HG02970 (cell line): ENCODE measurements around the gene DNAH1.

Source experiments
- ATAC-seq: cut with Tn5 transposase; IDR thresholded peaks from one replicate; pipeline ENCODE4 v1.9.1; 2021; ENCODE audit warnings: mild to moderate bottlenecking, moderate library complexity, moderate number of reproducible peaks; ENCODE audit not compliant: unreplicated experiment, low FRiP score

DNAH1 gene

DNA sequence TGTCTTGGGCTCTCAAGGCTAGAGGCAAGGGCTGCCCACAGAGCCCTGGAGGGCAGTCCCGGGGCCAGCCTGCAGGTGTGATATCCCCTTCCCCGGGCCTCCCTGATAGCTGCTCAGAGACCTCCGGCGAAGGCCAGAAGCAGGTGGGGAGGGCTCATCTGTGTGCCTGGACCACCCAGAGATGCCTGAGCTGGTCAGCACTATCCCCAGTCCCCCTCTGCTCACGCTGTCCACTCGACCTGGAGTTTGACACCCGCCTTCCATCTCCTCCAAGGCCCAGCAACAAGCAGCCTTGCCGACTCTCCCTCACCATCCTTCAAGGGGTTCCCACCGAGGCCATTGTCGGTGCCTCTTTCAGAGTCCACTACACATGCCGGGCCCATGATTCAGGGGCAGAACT, 39.4 kb downstream of the DNAH1 start:
- no peak for ATAC-seq

DNA sequence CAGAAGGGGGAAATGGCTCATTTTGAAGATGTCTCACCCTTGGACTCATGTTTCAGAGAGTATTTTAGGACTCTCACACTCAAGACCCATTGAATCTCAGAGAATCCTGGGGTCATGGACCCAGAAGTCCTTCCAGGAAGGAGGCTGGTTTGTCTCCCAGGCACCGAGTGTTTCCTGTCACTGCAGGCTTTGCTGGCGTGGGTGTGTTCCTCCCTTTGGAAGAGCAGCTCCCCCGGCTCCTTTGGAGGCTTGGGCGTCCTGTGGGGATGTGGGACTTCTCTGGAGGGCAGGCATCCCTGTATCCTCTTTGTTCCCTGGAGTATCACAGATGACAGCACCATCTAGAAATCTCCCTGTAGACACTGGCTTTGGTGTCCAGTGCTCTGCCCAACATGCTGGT, 40.0 kb downstream of the DNAH1 start:
- ATAC-seq, result no peak

DNA sequence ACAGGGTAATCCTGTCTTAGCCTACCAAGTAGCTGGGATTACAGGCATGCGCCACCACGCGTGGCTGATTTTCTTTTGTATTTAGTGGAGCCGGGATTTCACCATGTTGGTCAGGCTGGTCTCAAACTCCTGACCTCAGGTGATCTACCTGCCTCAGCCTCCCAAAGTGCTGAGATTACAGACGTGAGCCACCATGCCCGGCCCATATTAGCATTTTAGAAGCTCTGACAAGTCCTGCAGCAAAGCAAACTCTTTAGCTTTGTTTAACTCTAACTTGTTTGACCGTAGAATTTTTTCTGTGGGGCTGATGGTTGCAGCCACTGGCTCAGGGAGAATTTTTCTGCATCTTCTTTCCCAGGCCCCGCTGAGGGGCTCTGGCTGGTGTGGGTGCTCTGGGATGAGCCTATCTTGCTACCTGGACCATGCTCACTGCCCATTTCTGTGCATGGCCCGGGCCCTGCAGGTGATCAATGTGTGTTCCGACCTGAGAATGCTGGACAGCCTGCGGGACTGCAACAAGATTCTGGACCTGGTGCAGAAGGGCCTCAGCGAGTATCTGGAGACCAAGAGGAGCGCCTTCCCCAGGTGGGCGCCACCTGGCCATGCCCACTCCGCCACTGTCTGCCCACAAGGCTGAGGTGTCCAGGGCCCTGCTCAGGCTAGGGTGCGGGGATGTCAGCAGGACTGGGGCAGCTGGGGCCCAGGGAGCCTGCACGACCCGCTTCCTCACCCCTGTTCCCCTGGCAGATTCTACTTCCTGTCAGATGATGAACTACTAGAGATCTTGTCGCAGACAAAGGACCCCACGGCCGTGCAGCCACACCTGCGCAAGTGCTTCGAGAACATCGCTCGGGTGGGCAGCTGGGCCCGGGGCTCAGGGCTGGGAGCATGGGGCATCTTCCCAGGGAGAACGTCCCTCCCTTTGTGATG, 41.3 kb downstream of the DNAH1 start:
- ATAC-seq, result no peak

DNA sequence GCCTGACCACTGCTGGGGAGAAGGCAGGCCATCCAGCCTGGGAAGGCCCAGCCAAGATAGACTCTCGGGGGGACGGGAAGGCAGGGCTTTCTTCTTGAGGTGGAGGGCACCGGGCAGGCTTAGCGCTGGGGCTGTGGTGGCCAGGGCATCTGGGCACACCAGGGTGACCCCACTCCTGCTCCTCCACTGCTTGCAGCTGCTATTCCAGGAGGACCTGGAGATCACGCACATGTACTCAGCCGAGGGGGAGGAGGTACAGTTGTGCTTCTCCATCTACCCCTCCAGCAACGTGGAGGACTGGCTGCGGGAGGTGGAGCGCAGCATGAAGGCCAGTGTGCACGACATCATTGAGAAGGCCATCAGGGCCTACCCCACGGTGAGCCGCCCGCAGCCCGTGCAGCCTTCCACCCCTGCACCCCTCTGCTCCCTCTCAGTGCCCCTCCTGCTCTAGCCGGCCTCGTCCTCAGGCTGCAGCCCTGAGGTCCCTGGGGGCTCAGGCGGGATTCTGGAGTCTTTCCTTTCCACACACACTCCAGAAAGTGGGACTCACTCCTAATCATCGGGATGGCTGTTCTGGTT, 42.3 kb downstream of the DNAH1 start:
- ATAC-seq, result no peak

DNA sequence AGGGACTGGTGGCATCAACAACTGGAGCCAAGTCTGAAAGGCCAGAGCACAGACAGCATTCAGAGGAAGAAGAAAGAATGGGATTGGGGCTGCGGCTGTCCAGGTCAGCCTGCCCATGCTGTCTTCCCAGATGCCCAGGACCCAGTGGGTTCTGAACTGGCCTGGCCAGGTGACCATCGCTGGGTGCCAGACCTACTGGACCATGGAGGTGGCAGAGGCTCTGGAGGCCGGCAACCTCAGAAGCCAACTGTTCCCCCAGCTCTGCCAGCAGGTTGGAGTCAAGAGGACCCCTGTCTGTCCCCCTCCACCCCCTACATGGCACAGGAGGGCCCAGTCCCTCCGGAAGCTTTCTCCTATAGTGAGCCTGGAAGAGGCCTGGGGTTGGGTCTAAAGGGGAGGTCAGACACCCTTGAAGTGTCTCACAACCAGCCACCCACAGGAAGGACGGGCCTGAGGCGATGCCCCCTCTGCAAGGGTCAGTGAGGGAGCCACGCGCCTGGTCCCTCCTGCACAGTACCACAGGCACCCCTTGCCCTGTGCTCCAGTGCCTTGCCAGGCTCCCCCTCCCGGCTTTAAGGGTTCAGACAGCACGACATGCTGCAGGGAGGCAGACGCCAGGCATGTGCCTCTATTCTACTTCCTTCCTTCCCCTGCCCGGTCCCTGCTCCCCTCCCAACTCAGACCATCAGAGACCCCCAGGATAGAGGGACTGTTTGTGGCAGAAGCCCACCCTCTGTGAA, 43.2 kb downstream of the DNAH1 start:
- no peak for ATAC-seq

DNA sequence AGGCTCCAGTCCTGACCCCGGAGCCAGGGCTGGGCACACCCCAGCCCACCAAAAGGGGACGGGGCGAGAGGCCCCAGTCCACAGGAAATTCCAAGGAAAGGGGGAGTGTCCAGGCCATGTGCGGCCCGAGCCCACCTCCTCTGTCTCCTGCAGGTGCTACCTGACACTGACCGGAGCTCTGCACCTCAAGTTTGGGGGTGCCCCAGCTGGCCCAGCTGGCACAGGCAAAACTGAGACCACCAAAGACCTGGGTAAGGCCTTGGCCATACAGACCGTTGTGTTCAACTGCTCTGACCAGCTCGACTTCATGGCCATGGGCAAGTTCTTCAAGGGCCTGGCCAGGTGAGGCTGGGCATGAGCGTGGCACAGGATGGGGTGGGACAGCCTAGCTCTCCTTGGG, 44.9 kb downstream of the DNAH1 start:
- no peak for ATAC-seq

DNA sequence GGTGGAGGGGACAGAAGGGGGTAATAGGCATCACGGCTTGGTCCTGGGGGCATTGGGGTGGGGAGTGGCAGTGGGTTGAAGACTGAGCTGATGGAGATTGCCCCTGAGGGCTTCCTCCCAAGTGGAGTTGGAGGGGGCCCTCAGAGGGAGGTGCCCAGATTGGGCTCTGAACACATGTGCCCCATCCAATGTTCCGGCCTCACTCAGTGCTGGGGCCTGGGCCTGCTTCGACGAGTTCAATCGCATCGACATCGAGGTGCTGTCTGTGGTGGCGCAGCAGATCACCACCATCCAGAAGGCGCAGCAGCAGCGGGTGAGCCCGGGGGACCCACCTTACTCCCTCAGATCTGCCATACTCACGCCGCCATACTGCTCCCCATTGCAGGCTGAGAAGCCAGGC, 45.3 kb downstream of the DNAH1 start:
- ATAC-seq, result no peak

DNA sequence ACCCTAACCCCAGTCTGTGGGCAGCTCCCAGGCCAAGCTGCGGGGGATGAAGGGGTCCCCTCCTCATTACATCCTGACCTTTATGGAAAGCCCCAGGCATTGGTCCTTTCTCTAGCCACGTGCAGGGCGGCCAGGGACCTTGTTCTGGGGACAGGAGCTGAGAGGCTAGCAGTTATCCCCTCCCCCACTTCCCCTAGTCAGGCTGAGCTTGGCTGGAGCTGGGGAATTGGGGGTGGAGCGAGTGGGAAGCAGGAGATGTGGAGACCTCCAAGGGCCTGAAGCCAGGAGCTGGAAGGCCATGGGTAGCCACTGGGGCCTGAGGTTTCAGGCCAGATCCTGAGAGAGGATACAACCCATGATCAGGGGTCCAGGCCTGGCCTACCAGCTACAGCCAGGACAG, 45.8 kb downstream of the DNAH1 start:
- ATAC-seq, result no peak

DNA sequence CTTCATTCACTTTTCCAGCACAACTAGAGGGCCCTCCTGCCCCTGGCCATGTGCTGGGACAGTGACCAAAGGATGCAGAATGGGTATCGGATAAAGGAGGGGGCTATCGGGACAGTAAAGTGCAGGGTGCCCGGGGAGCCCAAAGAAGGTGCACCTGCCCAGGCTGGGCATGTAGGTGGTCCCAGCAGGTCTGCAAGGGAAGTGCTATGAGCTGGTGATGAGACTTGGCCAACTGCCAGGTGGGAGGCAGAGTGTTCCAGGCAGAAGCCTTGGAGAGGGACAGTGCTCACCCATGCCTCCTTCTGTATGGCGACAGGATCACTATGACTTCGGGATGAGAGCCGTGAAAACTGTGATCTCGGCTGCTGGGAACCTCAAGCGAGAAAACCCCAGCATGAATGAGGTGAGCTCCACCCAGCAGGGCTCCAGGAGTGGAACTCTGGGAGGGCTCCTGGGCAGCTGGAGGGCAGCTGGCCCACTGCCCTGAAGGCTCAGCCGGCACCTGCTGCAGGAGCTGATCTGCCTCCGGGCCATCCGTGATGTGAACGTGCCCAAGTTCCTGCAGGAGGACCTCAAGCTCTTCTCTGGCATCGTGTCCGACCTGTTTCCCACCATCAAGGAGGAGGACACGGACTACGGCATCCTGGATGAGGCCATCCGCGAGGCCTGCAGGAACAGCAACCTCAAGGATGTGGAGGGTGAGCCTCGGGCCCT, 48.4 kb downstream of the DNAH1 start:
- ATAC-seq, result no peak

DNA sequence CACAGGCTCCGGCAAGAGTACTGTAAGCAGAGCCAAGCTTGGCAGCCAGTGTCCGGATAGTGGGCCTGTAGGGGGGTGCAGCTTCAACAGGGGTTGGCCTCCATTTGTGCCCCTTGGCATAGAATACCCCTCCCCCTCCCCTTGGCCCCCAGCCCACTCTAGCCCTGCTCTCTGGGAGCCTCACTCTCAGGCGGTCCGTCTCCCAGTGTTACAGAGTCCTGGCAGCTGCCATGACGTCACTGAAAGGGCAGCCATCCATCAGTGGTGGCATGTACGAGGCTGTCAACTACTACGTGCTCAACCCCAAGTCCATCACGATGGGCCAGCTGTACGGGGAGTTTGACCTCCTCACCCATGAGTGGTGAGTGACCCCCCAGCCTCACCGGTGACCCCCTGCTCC, 50.4 kb downstream of the DNAH1 start:
- ATAC-seq, result no peak

DNA sequence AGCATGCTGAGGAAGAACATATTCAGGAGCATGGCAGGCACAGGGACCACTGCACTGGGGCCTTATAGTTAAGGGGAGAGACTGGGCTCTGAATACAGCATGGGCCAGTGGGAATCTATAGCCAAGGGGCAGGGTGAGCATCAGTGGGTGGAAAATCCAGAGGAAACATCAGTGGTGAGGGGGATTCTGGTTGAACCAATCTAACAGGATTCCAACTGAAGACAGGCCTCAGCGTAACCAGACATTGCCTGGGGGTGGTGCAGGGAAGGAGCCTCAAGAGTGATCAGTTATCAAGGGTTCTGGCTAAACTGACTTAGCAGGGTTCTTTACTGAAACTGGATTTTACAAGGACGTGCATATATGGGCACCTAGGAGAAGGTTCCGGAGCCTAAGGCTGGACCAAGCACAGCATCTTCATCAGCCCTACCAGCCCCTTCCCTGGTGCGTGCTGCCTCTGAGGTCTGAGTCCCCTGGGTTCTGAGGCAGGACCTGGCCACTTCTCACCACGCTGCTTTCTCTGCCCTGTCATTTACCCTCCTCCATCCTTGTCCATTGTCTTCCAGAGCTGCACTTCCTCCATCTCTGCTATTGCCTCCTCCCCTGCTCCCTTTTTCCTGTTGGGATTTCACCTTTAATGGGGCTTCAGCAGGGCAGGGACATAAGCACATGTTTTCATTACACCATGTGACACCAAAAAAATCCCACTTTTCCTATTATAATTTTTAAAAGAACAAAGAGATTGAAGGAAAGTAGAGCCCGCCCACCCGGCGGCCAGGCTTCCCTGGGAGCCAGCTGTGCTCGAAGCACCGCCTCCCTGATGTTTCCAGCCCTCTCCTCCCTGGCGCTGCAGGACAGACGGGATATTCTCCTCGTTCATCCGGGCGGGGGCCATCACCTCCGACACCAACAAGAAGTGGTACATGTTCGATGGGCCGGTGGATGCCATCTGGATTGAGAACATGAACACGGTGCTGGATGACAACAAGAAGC, 52.1 kb downstream of the DNAH1 start:
- no peak for ATAC-seq

DNA sequence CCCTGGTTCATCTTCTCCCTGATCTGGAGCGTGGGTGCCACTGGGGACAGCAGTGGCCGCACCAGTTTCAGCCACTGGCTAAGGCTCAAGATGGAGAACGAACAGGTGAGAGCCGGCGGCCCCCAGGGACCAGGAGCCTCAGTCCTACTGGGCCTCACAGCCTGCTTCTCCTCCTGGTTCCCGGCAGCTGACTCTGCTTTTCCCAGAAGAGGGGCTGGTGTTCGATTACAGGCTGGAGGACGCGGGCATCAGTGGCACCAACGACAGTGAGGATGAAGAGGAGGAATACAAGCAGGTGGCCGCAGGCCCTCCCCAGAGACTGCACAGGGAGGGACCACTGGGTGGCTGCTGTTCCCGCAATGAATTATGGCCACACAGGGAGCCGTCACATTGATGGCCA, 54.4 kb downstream of the DNAH1 start:
- no peak for ATAC-seq

DNA sequence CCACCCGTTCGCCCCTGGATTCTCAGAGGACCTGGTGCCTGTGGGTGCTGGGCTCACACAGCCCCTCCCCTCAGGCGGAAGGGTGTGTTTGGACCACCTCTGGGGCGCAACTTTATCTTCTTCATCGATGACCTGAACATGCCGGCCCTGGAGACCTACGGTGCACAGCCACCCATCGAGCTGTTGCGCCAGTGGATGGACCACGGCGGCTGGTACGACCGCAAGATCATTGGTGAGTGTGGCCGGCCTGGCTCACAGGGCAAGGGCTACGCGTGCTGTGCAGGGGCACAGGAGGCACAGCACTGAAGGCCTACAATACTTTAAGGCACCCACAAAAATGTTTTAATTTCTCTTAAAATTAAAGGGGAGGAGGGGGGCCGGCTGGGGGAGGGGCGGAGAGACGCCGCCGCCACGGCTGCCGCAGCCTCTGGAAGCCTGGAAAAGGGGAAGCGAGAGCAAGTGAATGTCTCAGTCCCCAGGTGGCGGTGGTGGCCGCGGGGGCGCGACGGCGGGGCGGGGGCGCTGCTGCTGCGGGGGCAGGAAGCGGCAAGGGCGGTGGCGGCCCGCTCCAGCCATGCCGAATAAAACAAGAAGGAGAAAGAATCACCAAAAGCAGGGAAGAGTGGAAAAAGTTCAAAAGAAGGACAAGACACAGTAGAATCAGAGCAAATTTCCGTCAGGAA, 56.8 kb downstream of the DNAH1 start:
- ATAC-seq, result no peak

DNA sequence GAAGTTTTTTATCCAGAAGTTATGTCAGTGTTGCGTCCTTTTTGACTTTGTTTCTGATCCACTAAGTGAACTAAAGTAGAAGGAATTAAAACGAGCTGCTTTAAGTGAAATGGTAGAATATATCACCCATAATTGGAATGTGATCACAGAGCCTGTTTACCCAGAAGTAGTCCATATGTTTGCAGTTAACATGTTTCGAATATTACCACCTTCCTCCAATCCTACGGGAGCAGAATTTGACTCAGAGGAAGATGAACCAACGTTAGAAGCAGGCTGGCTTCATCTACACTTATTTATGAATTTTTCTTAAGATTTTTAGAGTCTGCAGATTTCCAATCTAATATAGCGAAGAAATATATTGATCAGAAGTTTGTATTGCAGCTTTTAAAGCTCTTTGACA, 57.6 kb downstream of the DNAH1 start:
- ATAC-seq, result no peak

DNA sequence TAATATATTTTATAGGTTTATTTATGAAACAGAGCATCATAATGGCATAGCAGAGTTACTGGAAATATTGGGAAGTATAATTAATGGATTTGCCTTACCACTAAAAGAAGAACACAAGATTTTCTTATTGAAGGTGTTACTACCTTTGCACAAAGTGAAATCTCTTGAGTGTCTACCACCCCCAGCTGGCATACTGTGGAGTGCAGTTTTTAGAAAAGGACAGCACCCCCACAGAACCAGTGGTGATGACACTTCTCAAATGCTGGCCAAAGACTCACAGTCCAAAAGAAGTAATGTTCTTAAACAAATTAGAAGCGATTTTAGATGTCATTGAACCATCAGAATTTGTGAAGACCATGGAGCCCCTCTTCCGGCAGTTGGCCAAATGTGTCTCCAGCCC, 58.1 kb downstream of the DNAH1 start:
- no peak for ATAC-seq

DNA sequence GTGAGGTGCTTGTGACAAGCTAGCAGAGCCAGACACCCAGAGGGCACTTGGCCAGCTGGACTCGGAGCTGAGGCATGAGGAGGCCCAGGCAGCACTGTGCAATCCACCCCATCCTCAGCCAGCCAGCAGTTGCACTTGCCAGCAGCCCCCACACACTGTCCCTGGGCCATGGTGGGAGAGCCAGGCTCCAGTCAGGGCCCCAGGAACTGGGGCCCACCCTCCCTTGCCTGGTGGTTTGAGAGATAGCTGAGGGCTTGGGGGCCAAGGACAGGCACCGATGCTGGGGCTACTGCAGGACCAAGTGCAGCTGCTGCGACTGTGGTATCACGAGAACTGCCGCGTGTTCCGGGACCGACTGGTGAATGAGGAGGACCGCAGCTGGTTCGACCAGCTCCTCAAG, 63.5 kb downstream of the DNAH1 start:
- no peak for ATAC-seq

DNA sequence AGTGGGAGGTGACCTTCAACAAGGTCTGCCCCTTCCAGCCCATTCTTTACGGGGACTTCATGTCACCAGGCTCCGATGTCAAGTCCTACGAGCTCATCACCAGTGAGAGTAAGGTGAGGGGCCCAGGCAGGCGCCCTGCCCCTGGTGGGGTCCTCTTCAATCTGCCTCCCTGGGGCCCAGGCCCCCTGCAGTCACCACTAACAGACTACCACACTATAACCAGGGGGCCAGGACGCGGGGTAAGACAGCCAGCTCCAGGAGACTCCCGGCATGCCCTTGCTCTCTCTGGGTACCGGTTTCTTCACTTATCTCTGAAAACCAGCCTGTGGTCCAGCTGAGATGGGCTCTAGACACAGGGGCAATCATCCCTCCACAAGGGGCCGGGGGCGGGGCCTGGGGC, 63.9 kb downstream of the DNAH1 start:
- ATAC-seq, result no peak

DNA sequence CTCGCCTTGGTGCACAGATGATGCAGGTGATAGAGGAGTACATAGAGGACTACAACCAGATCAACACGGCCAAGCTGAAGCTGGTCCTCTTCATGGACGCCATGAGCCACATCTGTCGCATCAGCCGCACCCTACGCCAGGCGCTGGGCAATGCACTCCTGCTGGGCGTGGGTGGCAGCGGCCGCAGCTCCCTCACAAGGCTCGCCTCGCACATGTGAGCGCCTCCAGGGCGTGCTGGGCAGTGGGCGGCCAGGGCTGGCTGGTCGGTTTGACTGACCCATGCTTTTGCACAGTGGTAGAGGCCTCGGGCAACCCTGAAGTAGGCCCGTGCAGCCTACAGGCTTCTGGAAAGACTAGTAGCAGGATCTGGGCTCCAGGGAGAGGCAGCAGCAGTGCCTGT, 65.5 kb downstream of the DNAH1 start:
- no peak for ATAC-seq

DNA sequence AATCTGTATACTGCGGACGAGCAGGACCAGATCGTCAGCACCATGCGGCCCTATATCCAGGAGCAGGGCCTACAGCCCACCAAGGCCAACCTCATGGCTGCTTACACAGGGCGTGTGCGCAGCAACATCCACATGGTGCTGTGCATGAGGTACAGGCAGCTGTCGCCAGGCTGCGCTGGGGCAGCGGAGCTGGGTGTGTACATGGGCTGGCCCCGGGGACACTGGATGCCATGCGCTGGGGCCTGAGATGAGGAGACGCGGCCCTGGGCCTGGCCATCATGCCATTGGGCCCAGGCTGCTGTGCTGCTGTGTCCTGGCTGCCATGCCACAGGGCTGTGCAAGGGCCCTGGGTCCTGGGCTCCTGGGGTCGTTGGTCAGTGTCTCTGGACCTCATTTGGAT, 67.3 kb downstream of the DNAH1 start:
- ATAC-seq, result no peak
